Activated CD4-positive, alpha-beta T cell treated with anti-CD3 and anti-CD28 coated beads, Interleukin-2, amount 50 U/mL, for 1 hour (primary cell): ENCODE data around the gene UNKL.
A peak's percentile ranks its signal among the peaks of the same experiment; 100 is the strongest.

ENCODE experiments used
- DNase-seq: peaks from one replicate; pipeline ENCODE4 v3.0.0-alpha.2; 2020

Gene UNKL

GRCh38 chr16:1374418-1375297 lies 39.8 kb downstream of the UNKL start:
- DNase-seq: no peak

DNA sequence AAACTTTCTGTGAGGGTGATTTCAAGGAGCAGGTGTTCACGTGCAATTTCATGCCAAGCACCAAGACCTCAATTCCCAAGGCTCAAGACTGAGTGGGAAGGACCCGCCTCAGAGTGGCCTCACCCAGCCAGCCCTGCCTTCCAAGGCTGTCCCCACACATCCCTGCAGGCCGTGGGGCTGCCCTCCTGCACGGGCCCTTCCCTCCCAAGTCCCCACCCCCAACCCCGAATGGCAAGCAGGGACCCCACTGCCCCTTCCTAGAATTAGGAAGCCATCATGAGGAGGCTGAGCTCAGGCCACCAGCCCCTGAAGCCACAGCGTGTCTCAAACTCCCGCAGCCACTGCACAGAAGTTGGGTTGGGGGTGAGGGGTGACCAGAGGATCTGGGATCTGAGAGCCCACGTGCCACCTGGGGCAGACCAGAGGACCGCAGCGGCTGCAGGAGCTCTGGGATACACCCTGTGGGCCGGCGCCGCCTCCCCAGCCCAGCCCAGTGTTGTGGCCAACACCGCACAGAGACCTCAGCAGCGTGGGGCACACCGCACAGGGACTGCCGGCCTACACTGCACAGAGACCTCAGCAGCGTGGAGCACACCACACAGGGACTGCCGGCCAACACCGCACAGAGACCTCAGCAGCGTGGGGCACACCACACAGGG lies 42.1 kb downstream of the UNKL start:
- DNase-seq: no peak

- no peak for DNase-seq
Measured at GRCh38 chr16:1371054-1371978, 43.2 kb downstream of the UNKL start.

DNA sequence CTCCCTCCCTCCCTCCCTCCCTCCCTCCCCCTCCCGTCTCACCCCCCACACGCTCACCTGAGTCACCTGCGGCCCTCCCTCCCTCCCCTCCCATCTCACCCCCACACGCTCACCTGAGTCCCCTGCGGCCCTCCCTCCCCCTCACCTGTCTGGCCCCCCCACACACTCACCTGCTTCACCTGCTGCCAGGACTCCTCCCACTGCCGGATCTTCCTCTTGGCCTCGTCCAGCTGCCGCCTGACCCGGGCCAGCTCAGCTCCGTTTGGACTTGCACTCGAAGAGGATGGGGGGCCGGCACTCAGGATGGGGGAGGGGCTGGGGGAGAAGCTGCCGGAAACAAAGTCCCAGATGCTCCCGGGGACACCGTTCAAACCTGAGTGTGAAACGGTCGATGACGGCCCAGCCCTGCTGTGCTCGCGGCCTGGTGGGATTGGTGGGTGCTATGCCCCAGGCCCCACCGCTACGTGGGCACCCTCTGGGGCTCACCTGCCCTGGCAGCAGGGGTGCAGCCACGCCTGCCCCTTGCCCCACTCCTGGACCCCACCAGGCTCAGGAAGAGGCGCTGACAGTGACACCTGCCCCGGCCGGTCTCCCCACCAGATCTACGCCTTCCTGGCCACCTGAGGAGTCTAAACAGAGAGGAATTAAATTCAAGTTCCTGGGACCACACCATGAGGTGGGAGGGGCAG lies 46.9 kb downstream of the UNKL start:
- no peak for DNase-seq

- no peak for DNase-seq
Measured at GRCh38 chr16:1366712-1367299, 47.7 kb downstream of the UNKL start.

DNA sequence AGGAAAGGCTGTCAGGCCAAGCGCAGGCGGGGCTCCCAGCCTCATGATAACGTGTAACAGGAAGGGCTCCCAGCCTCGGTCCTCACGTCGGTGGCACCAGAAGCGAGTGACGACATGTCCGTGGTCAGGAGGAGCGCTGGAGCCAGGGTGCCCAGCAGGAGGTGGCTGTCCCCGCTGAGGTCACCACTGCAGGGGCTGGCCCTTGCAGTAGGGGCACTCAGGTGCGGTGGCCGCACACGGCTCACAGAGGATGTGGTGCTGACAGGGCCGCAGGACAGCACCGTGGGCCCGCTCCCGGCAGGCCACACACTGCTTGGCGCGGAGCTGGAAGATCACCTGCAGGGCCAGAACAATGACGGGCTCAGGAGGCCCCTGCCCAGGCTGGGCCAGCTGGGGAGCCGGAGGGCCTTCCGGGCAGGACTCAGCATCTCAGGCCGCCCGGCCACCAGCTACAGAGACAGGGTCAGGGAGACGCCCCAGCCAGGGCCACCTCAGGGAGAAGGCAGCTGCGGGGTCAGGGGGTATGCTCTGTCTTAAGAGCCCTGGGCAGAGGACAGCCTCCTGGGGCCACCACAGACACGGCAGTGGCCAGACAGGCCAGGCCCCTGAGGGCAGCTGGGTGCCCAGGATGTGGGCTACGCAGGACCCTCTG lies 48.3 kb downstream of the UNKL start:
- no peak for DNase-seq

- DNase-seq: no peak
Measured at GRCh38 chr16:1364510-1364909, 50.0 kb downstream of the UNKL start.

DNA sequence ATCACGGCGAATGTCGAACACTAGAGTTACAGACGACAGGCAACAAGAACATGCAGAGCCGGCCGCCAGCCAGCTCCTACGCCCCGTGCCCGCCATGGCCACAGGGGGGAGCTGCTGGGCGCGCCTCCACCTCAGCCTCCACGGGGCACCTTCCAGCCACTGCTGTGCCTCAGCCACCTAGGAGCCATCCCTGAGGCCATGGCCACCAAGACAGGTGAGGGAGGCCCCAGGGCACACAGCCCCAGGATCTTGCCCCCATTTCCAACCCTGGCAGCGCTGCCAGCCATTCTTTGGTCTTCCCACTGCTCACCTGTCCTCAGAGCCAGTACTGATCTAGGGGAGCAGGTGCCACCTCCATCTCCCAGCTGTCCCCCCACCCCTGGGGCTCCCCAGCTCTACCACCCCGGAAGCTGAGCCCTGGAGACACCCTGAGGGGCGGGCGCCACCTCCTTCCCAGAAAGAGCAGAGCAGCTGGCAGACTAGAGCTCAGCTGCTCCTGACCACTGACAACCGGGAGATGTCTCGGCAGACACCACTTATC lies 50.9 kb downstream of the UNKL start:
- DNase-seq: peak; percentile 73

- no peak for DNase-seq
Measured at GRCh38 chr16:1362807-1363206, 51.7 kb downstream of the UNKL start.

DNA sequence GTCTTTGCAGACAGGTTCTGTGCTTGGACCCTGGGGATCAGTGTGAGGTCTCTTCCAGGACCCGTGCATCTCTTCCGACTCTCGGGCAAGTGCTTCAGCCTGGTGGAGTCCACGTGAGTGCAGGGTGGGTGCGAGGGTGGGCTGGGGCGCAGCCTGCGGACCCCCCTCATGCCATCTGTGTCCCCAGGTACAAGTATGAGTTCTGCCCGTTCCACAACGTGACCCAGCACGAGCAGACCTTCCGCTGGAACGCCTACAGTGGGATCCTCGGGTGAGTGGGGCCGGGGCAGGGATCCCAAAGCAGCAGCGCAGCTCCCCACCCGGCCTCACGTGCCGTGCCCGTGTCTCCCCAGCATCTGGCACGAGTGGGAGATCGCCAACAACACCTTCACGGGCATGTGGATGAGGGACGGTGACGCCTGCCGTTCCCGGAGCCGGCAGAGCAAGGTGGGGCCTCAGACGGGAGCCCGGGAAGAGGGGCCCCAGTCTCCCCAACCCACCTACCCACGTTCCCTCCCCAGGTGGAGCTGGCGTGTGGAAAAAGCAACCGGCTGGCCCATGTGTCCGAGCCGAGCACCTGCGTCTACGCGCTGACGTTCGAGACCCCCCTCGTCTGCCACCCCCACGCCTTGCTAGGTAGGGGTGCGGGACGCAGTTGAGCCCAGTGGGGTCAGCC lies 52.7 kb downstream of the UNKL start:
- no peak for DNase-seq

DNA sequence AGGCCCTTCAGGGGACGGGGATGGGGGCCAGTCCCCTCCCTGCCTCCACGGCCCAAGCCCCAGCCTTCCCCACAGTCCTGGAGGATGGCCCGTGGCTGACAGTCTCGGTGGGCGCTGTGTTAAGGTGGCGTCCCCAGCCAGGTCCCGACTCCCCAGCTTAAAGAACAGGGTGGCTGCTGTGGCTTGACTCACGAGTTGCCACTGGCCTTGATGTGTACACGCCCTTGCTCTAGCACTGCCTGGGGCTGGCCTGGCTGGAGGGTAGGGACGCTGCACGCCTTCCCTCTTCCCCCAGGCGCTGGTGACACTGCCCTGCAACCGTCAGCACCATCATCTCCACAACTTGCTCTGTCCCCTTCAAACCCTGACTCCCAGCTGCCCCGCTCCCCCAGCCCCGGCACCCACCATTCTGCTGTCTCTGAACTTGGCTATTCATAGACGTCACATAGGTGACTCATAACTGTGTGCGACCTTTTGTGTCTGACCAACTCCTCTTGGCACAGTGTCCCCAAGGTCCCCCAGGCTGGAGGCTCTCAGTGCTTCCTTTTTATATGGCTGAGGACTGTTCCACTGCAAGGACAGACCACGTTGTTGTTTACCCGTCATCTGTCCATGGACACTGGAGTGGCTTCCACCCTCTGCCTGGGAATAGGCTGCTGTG lies 56.5 kb downstream of the UNKL start:
- no peak for DNase-seq

GRCh38 chr16:1356061-1356900 lies 58.2 kb downstream of the UNKL start:
- no peak for DNase-seq

DNA sequence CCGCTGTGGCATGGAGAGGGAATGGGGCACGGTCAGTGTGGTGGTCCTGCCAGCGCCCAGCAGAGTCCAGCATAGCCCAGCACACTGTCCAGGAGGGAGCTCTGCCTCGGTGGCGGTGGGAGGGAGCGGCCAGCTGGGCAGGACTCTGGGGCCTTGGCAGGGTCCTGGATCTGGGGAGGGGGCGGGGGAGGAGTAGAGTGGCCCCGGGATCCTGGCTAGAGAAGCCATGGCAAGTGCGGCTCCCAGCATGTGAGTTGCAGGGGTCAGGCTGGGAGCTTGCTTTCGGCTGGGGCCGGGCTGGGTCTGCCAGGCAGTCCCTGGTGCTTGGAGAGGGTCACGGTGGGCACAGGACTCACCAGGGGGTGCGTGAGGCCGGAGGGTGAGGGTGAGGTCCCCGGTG lies 58.9 kb downstream of the UNKL start:
- DNase-seq: no peak

- DNase-seq: no peak
Measured at GRCh38 chr16:1354815-1355540, 59.5 kb downstream of the UNKL start.

- DNase-seq: peak; percentile 79
Measured at GRCh38 chr16:1351582-1352362, 62.7 kb downstream of the UNKL start, which contains the start of the genes GNPTG and TSR3. Gene GNPTG, plus strand, starts transcription at chr16:1351931. Its CDS starts 35 bp downstream, at chr16:1351966. Gene TSR3, minus strand, starts transcription at chr16:1351878. Its CDS starts 74 bp downstream, at chr16:1351804.

DNA sequence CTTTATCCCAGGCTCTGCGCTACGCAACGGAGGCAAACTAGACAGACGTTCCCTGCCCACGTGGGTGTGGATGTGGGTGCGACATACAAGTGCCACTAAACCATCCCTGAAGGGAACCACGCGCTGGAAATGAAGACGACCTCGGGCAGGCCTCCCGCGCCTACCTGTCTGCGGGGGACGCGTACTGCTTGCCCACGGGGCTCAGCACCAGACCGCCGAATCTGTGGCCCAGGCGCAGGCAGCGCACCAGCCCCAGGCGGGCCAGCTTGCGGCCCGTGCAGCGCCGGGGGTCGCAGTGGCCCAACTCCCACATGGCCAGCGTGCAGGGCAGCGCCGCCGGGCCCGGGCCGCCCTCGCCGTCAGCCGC lies 63.3 kb downstream of the UNKL start:
- no peak for DNase-seq

- DNase-seq: no peak
Measured at GRCh38 chr16:1350691-1351090, 63.8 kb downstream of the UNKL start.

- no peak for DNase-seq
Measured at GRCh38 chr16:1349951-1350350, 64.6 kb downstream of the UNKL start.
